Nephron progenitor cell (in vitro differentiated cells): ENCODE results near the gene YEATS2.
"Not testable (repeated sequence)": the region's sequence is repeated elsewhere in the genome, so short reads cannot be mapped to it uniquely, and the experiment has no call there.

ENCODE experiments used
- DNase-seq: peaks from one replicate; pipeline ENCODE4 v3.0.0; 2021
- H3K27ac Mint-ChIP-seq: 2 replicates; pipeline ENCODE4 v1.8.0; 2021; ENCODE audit warnings: mild to moderate bottlenecking, moderate library complexity, mixed read lengths
- H3K27me3 Mint-ChIP-seq: 2 replicates; pipeline ENCODE4 v1.8.0; 2021; ENCODE audit warnings: mild to moderate bottlenecking, low read depth, mixed read lengths; ENCODE audit not compliant: poor library complexity
- H3K36me3 Mint-ChIP-seq: 2 replicates; pipeline ENCODE4 v1.8.0; 2021; ENCODE audit warnings: low read depth, mixed read lengths
- H3K4me1 Mint-ChIP-seq: 2 replicates; pipeline ENCODE4 v1.8.0; 2021; ENCODE audit warnings: mixed read lengths
- H3K4me3 Mint-ChIP-seq: 2 replicates; pipeline ENCODE4 v1.8.0; 2021; ENCODE audit warnings: mild to moderate bottlenecking, moderate library complexity, mixed read lengths
- H3K9me3 Mint-ChIP-seq: 2 replicates; pipeline ENCODE4 v1.8.0; 2021; ENCODE audit warnings: mild to moderate bottlenecking, moderate library complexity, mixed read lengths
- CTCF ChIP-seq: fragments of 200-600 bp; sonication (generic); IDR thresholded peaks from 2 replicates; pipeline ENCODE4 v1.5.0; 2021; ENCODE audit warnings: antibody characterized with exemption

Gene YEATS2

GRCh38 chr3:183734750-183735494, 37.3 kb downstream of the YEATS2 start:
- H3K9me3 Mint-ChIP-seq = peaks cover 12% of the 10 kb centered on the region
- H3K4me1 Mint-ChIP-seq = no peaks in the 10 kb centered on the region
- peak overlapping the region; percentile 54 for H3K27ac Mint-ChIP-seq
- no peaks in the 10 kb centered on the region for H3K27me3 Mint-ChIP-seq
- no peak for DNase-seq
- no peak overlapping the region for H3K4me3 Mint-ChIP-seq
- peaks cover 80% of the 10 kb centered on the region for H3K36me3 Mint-ChIP-seq
- no peak for TF ChIP-seq CTCF

GRCh38 chr3:183737116-183737515, 39.5 kb downstream of the YEATS2 start:
- Mint-ChIP-seq H3K36me3 (peaks cover 84% of the 10 kb centered on the region), H3K27ac (no peak overlapping the region), H3K4me1 (no peaks in the 10 kb centered on the region), H3K27me3 (no peaks in the 10 kb centered on the region), H3K4me3 (no peak overlapping the region), H3K9me3 (peaks cover 24% of the 10 kb centered on the region)
- no peak for DNase-seq
- no peak for TF ChIP-seq CTCF

GRCh38 chr3:183740154-183740553, 42.6 kb downstream of the YEATS2 start:
- not testable (repeated sequence) for DNase-seq, H3K4me1 Mint-ChIP-seq, H3K27ac Mint-ChIP-seq, H3K4me3 Mint-ChIP-seq, H3K27me3 Mint-ChIP-seq
- peaks cover 26% of the 10 kb centered on the region for H3K9me3 Mint-ChIP-seq
- peaks cover 88% of the 10 kb centered on the region for H3K36me3 Mint-ChIP-seq

GRCh38 chr3:183743231-183743630, 45.6 kb downstream of the YEATS2 start:
- no peak overlapping the region for H3K27ac Mint-ChIP-seq
- H3K4me1 Mint-ChIP-seq = peaks cover 8% of the 10 kb centered on the region
- TF ChIP-seq CTCF = no peak
- peaks cover 19% of the 10 kb centered on the region for H3K9me3 Mint-ChIP-seq
- H3K4me3 Mint-ChIP-seq = no peak overlapping the region
- peaks cover 88% of the 10 kb centered on the region for H3K36me3 Mint-ChIP-seq
- H3K27me3 Mint-ChIP-seq = no peaks in the 10 kb centered on the region
- DNase-seq = no peak

GRCh38 chr3:183745300-183746098, 47.9 kb downstream of the YEATS2 start:
- Mint-ChIP-seq H3K36me3 (peaks cover 97% of the 10 kb centered on the region), H3K9me3 (peaks cover 14% of the 10 kb centered on the region), H3K27me3 (no peaks in the 10 kb centered on the region), H3K4me1 (peaks cover 8% of the 10 kb centered on the region), H3K27ac (peak overlapping the region; percentile 53), H3K4me3 (no peak overlapping the region)
- DNase-seq = no peak
- no peak for TF ChIP-seq CTCF

- no peak for TF ChIP-seq CTCF
- Mint-ChIP-seq H3K9me3 (no peaks in the 10 kb centered on the region), H3K27me3 (no peaks in the 10 kb centered on the region), H3K27ac (no peak overlapping the region), H3K36me3 (peaks cover 76% of the 10 kb centered on the region), H3K4me1 (no peaks in the 10 kb centered on the region), H3K4me3 (no peak overlapping the region)
- DNase-seq = no peak
Observed at GRCh38 chr3:183754052-183754451, 56.5 kb downstream of the YEATS2 start.
